Measurements from ENCODE around the gene RELCH. TPM values are rescaled to one million over a fixed set of nuclear protein-coding genes. Genes with fewer than 3 reads are reported as not detected.

Gene RELCH
- total RNA-seq, 1 experiment from 2014 or later = 21.6 TPM

- ChIA-PET POLR2A (ENCODE audit: unreplicated experiment) (no interaction called here), CTCF (no interaction called here)
- intact Hi-C loops (cut with micrococcal nuclease) = no loop called here
- DNase-seq = no peak
- H3K79me2 ChIP-seq (ENCODE audit: low read length) = no peaks in the 10 kb centered on the region
- no peak overlapping the region for H2AFZ ChIP-seq (ENCODE audit: low read length)
- H3K9me3 ChIP-seq (ENCODE audit: low read length) = no peaks in the 10 kb centered on the region
- no peak for ATAC-seq
- no peak overlapping the region for H3K4me3 ChIP-seq (ENCODE audit: low read length)
- H3K27ac ChIP-seq (ENCODE audit: low read length) = no peak overlapping the region
- H4K20me1 ChIP-seq (ENCODE audit: low read length) = no peaks in the 10 kb centered on the region
- H3K9ac ChIP-seq (ENCODE audit: low read length) = no peak overlapping the region
- BruUV-seq (replicated peaks) = no TSS peak
- no peaks in the 10 kb centered on the region for H3K9me2 ChIP-seq (replicated peaks; ENCODE audit: low read length)
- no peaks in the 10 kb centered on the region for H3K36me3 ChIP-seq (ENCODE audit: low read depth, low read length)
- no peaks in the 10 kb centered on the region for H3K27me3 ChIP-seq (ENCODE audit: low read length)
- no peaks in the 10 kb centered on the region for H3K4me1 ChIP-seq (ENCODE audit: insufficient read depth, low read length)
- no peaks in the 10 kb centered on the region for H3F3A ChIP-seq (ENCODE audit: low read length, unreplicated experiment)
- TF ChIP-seq CTCF (conservative IDR thresholded peaks at IDR 0.05; ENCODE audit: low read depth, low read length) = no peak
- TF ChIP-seq EZH2 (IDR thresholded peaks at IDR 0.05; ENCODE audit: low read length, unreplicated experiment) = no peak
- no peak for TF ChIP-seq EZH2phosphoT487 (IDR thresholded peaks at IDR 0.05; ENCODE audit: borderline replicate concordance, low read length)
- no peak overlapping the region for H3K4me2 ChIP-seq (ENCODE audit: low read length)
These were observed 131.4 kb downstream of the RELCH start for GRCh38 chr18:62318228-62319180.

DNA sequence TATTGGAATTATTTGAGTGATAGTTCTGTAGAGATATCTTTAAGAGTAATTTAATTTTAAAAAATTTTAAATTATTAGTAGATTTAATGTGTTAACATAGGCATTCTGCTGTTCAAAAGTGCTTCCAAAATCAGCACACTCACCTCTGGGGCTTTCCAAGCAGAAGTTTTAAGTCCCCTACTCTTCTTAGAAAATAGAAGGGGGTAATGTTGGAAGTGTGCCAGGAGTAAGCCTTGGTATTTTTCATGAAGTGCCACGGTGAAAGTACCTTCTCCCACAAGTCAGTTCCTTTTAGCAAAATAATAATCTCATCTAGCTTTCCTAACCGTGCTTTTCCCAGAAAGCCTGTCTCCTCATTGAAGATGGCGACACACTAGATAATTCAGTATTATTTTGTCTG, 134.1 kb downstream of the RELCH start:
- Histone ChIP-seq H4K20me1 (ENCODE audit: low read length) (no peaks in the 10 kb centered on the region), H3K9me2 (replicated peaks; ENCODE audit: low read length) (no peaks in the 10 kb centered on the region), H3K9ac (ENCODE audit: low read length) (no peak overlapping the region), H3K27ac (ENCODE audit: low read length) (no peak overlapping the region), H3K27me3 (ENCODE audit: low read length) (no peaks in the 10 kb centered on the region), H2AFZ (ENCODE audit: low read length) (no peak overlapping the region), H3K4me2 (ENCODE audit: low read length) (no peak overlapping the region), H3F3A (ENCODE audit: low read length, unreplicated experiment) (no peaks in the 10 kb centered on the region), H3K4me1 (ENCODE audit: insufficient read depth, low read length) (no peaks in the 10 kb centered on the region), H3K9me3 (ENCODE audit: low read length) (no peaks in the 10 kb centered on the region), H3K79me2 (ENCODE audit: low read length) (peaks cover 9% of the 10 kb centered on the region), H3K4me3 (ENCODE audit: low read length) (no peak overlapping the region), H3K36me3 (ENCODE audit: low read depth, low read length) (no peaks in the 10 kb centered on the region)
- POLR2A ChIA-PET (ENCODE audit: unreplicated experiment) = no interaction called here
- no TSS peak for BruUV-seq (replicated peaks)
- no peak for ATAC-seq
- CTCF ChIA-PET = no interaction called here
- intact Hi-C loops (cut with micrococcal nuclease) = no loop called here
- TF ChIP-seq EZH2phosphoT487 (IDR thresholded peaks at IDR 0.05; ENCODE audit: borderline replicate concordance, low read length) (no peak), EZH2 (IDR thresholded peaks at IDR 0.05; ENCODE audit: low read length, unreplicated experiment) (no peak), CTCF (conservative IDR thresholded peaks at IDR 0.05; ENCODE audit: low read depth, low read length) (no peak)
- no peak for DNase-seq

Data from PC-3 (cell line).